CD4-positive, alpha-beta T cell treated with Interleukin-4 for 1 hour (primary cell): ENCODE data around the gene SNED1.

Source experiments
- DNase-seq, 2 donors: peaks; one replicate each; pipeline ENCODE4 v3.0.0-alpha.2; 2020 to 2022

SNED1 gene

DNA sequence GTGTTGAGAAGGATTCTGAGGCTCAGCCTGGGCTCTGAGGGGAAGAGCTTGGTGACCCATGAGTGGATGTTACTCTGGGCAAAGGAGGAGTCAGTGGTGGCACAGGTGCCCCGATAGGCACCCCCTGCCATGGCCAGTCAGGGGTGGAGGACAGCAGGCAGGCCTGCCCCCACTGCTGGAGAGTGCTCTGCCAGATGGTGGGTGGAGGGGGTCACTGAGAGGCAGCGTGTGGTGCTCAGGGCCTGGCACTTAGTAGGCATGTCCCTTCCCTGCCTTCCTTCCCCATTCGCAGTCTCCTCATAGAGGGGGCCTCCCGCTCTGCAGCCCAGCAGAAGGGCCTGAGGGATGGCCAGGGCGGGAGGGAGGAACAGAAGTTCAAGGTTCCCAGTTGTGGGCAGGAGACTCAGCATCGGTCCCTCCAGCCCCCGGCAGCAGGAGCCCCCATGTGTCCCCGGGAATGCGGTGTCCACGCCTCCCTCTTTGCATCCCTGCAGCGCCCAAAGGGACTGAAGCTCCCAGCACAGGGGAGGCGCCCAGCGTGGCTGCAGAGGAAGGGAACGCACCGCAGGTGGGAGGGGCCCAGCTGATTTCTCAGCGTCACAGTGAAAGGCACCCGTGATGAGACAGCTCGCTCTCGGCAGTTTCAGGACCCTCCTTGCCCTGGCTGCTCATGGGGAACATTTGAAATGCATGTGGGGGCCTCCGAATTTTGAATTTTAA is 5.7 kb upstream of the SNED1 start:
- peak in 1 of 2 donors; percentile 11 for DNase-seq

DNA sequence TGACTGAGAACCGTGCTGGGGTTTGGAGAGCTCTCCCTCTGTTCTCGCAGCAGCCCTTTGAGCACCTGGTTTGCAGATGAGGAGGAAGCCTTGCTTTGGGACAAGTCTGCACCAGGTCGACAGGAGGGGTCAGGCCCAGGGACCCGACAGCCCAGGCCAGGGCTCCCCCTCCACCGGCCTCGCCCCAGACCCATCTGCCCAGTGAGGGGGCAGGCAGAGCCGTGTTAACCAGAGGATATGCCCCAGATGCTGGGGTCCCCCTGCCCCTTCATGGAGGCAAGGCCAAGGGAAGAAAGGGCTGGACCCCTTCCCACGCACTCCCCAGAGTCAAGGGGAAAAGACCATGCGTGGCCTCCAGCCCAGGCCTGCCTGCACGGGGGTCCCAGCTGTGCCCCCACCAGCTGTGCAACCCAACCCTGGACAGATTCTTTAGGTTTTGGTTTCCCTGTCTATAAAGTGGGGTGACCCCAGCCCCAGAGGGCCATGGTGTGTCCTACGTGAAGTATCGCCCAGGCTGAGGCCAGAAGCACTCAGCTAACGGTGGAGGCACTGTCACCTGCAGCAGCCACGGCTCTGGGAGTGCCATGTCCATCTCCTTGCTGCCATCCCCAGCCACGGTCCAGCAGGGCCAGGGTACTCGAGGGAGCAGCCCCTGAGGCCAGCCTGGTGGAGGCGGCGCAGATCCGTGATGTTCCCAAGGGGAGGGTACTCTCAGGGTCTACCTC is 4.8 kb upstream of the SNED1 start:
- no peak for DNase-seq

DNA sequence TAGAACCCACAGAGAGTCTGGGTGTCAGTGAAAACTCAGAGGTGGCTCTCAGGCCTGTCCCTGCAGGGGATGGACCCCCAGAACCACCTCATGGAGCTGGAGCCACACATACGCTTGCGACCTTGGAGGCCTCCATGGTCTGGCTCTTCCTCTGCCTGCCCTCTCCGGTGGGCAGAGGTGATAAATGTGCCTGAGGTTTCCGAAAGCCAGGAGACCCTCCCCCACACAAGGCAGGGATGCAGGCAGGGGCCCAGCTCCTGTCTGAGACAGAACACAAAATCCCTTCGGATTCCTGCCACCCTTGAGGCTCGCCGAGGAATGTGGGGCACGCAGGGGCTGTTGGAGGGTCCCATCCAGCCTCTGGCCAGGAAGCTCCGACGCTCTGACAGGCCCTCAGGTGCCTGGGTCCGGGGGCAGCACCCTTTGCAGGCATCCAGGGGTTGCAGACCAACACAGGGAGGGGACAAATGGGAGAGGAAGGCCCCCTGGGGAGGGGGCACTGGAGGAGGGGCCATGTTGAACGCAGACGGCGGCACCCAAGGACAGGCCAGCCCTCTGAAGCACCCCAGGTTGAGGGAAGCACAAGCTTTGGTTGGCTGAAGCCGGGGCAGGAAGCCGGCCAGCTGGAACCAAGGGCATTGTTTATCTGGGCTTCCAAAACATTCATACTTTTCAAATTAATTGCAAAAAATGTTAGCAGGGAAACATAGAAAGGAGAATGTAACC is 4.1 kb upstream of the SNED1 start:
- peak in 1 of 2 donors; percentile 10 for DNase-seq

DNA sequence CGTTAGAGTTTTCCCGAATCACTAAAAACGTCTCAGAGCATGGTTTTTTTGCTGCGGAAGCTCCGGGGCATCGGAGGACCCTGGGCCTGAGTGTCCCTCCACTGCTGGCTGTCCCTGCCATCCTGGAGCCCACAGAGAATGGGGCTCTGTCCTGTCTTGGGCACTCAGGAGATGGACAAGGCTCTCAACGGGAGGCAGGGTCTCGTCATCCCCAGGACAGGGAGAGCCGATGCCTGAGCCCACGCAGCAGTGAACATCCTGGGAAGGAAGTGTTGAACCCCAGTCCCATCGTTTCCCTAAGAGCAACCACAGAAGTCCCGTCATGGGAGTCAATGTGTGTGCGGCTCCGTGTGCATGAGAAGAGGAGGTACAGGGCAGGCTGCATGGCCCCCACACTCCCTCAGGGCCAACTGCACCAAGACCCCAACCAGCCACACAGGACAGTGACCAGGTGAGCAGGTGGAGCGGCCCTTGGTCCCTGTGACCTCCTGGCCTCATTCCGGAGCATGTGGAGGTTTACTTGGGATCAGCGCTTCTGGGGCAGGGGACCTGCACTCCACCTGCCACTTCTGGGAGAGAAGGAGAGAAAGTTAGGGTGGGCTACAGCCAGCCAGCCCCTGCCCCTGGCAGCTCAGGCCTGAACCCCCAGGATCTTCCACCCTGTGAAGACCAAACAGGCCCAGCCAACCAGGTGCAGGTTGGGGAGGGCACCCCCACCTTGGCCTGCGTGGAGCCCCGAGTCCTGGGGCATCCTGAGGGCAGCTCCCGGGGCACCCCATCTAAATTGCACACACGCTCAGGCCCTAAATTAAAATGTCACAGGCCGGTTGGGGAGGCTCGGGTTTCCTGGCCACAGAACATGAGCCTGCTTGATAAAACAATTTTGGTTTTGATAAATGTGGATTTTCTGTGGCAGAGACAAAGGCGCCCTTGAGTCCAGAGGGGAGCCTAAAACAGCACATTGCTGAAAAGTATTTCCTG is 3.1 kb upstream of the SNED1 start:
- DNase-seq, result peak in 1 of 2 donors; percentile 9

DNA sequence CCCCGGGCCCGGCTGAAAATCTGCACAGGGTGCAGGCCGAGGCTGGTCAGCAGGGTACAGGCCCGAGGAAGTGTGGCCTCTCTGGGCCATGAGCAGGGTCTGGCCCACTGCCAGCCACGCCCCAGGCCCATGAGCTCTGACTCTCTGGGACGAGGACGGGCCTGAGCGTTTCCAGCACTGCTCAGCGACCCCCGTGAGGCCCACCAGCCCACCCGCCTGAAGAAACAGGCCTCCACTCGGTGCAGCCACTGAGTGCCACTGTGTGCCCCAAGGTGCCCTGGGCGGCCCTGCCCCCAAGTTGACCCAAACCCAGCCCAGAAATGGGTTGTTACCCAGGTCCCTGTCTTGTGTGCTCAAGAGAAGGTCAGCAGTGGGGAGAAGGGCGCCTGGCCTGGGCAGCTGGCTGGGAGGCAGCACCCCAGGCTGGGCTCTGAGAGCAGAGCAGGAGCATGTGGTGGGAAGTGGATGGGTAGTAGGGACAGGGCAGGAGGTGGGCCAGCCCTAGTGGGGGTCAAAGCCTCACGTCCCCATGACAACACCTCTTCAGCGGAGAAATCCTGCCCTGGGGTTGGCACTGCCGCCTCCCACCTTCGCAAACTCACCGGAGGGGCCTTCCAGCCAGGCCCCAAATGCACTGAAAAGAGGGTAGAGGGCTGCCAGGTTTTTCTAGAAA is 2.1 kb upstream of the SNED1 start:
- peak in 1 of 2 donors; percentile 7 for DNase-seq

DNA sequence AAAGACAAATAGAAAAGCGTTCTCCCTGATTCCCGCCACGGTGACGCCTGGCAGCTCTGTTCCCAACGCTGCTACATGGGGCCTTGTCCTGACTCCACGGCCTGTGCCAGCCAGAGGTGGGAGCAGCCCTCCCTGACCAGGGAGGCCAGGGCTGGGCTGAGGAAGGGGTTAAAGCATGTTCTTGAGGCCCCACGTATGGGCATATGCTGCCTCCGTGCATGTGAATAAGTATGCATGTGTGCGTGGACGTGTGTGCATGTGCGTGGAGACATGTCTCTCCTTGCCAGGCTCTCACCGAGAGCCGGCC is 1.6 kb upstream of the SNED1 start:
- peak in 1 of 2 donors; percentile 10 for DNase-seq

DNA sequence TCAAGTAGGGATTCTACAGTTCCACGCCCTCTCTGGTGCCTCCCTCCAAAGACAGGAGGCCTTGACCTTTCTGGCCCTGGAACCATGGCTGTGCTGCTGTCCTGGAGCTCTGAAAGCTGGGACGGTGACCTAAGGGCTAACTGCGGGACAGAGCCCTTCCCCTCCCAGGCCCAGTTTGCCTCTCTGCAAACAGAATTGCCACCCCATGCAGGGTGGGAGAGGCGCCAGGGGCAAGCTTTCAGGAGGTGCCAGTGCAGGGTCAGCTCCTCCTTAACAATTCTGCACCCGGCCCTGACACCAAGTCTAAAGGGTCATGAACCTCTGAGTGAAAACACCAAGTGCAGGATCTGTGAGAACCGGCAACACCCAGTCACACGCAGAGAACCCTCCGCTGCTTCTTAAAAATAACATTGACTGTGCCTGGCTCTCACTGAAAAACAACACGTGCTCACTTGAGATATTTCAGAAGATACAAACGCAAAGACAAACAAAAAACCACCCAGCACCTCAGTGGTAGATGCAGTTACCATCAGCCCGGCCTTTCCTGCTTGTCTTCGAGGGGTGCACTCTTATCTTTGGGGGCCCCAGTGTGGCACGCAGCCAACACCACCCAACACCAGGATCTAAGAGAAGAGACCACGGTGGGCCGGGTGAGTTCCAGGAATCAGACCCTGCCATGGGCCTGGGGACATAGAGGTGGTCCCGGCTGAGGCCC is 1.1 kb upstream of the SNED1 start:
- peak in 1 of 2 donors; percentile 11 for DNase-seq

DNA sequence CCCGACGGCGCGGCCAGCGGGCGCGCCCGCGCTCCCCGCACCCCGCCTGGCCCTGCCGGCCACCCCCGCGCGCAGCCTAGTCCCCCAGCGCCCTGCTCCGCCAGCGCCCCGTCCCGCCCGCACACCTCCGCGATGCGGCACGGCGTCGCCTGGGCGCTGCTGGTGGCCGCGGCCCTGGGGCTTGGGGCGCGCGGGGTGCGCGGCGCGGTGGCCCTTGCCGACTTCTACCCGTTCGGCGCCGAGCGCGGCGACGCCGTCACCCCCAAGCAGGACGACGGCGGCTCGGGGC is 232 bp downstream of the SNED1 start:
- DNase-seq, result no peak

DNA sequence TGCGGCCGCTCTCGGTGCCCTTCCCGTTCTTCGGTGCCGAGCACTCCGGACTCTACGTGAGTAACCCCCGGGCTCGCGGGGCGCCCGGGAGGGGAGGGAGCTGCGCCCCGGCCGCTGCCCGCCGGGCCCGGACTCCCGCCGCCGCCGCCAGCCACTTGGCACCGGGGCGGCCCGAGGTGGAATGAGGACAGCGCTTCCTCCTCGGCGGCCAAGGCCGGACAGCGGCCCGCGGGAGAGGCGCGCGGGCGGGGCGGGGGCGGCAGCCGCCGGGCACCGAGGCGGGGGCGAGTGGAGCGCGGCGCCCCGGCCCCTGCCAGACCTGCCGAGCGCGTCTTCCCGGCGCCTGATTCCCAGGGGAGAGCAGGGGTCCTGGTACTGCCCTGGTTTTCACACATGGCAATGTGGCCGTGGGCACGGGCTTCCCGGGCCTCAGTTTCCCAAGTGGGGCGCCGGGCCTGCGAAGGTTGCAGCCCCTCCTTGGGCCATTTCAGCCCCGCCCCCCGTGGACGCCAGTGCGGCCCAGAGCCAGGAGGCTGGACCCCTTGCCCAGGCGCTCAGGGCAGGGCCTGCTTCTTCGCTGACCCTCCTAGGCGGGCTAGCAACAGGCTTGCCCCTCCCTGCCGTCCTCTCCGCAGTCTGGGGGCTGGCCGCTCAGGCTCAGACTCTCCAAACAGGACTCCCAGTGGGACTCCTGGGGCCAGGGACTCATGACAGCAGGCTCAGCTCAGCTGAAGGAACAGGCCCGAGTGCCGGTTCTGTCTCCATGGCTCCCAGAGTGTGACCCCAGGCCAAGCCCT is 775 bp downstream of the SNED1 start:
- DNase-seq, result no peak

DNA sequence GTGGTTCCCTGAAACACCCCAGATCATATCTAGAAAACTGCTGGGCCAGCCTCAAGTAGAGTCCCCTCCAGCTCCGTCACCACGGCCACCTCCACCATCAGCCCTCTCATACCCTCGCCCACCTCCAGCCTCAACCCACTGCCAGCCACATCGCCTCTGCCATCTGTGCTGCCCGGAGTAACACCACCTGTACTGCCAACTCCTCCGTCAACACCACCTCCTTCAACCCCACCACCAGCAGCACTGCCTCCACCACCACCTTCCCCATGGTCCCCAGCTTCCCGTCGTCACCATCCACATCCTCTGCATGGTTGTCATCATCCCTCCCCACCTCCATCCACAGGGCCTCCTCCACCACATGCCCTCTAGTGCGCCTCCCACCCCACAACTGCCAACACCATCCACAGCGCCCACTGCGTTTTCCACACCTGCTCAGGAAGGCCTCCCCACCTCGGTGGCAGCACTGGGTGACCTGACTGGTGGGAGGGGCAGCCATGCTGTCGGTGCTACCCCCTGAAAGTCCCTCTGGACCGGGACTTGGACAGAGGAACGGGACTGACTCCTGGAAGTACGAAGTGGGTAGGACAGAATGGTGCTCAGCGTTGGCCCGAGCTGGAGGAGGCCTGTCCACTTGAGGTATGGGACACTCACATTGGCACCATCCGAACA is 1.6 kb downstream of the SNED1 start:
- DNase-seq, result peak in 1 of 2 donors; percentile 10

DNA sequence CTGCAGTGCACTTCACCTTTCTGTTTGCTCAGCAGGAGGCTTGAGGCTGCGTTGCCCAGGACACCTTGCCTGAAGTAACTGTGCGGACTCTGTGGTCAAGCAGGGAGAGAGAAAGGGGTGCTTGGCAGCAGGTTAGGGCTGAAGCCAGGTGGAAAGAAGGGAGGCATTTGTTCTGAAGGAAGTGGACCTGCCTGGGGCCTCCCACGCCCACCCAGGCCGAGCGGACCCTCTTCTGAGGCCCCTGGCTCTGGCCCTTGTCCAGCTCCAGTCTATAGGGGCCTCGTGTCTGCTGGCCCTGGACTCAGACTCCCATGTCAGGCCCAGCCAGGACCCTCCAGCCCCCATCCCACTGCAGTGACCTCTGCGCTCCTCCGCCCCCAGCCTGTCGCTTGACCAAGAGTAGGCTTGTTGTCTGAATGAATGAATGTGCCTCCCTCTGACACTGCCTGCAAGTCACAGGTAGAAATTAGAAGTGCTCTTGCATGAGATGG is 2.5 kb downstream of the SNED1 start:
- DNase-seq, result peak in 1 of 2 donors; percentile 8

DNA sequence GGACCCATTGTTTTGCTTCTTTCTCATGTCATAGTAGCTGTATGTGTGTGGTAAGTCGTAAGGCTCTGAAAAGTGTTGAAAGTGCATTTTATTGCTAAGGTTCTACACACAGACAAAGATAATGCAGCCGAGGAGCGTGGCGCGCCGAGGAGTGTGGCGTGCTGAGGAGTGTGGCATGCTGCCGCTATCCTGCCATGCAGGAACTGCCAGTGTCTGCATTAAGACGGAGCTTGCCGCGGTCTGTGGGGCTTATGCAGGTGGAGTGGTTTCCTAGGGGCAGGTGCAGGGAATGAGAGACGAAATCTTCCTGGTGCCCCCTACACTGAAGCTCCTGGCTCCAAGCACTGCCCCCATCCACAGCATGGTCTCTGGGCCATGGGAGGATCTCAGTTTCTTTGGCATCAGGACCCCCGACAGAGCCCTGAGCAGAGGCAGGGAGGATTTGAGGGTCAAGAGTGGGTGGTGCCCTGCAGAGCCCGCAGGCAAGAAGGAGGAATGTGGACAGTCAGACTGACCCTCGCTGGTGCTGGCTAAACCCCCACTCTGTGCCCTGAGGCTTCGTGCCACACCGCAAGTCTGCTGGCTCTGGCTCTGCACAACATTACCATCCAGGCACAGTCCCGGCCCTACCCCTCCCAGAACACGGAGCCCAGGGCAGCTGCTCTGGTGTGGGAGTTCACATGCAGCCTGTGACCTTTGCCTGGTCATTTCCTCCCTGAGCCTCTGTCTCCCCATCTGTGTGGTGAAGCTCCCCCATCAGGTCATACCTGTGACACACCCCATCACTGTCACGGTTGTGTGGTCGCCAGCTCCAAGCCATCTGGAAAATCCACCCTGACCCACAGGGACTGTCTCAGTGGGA is 3.2 kb downstream of the SNED1 start:
- peak in 1 of 2 donors; percentile 9 for DNase-seq

DNA sequence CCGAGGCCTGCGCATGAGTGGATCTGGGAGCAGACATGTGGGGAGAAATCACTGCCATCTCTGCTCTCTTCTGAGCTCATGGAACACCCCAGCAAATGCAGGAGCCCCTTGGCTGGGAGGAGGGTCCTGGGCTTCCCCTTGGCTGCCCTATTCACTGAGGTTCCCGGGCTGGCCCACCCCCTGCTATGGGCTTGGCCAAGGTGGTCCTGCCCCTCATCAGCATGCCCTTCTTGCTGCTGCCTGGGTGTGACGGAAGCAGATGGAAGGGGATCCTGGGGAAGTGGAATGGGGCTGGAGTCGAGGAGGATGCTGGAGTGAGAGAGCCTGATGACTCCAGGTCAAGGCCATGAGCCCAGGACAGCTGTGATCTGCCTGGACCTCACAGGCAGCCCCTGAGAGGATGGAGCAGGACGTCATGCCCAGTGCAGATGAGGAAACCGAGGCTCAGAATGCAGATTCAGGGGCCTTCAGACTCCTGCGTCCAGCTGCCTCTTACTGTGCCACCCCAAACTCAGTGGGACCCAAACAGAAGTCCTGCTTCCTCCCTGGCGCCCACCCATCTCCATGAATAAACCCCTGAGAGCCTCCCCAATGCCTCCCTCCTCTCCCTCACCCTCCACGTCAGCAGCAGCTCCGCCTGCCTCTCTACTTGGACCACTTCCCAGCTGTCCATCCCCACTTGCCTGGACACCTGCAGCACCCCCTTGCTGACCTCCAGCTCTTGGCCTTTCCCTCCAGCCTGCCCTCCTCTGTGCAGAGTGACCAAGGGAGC is 4.0 kb downstream of the SNED1 start:
- DNase-seq, result peak in 1 of 2 donors; percentile 3

DNA sequence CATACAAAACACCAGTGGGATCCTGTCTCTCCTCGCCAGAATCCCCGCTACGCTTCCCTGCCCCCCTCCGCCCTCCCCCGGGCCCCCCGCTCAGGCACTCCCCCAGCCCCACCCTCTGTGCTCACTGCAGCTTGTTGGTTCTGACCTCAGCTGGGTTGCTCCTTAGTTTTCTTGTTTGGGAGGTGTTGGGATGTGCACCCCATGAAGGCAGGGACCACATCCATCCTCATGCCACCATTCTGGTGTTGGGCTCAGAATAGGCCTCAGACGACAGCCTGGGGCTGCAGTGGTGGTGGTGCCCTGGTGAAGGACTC is 4.6 kb downstream of the SNED1 start:
- no peak for DNase-seq

DNA sequence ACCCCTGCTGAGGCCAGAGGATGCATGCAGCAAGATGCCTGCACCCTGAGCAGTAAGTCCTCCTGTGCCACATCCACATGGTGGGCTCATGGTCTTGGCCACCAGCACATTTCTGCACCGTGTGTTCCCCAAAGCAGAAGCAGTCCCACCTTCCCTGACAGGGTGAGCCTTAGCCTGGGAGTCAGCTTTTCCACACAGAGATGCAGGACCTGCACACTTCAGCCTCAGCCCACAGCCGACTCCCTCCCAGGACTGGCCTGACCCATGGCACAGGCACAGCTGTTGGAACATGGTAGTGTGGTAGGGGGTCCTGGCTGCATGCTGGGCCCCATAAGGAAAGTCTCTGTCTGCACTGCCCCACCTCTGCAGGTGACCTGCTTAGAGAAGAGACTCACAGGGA is 5.0 kb downstream of the SNED1 start:
- no peak for DNase-seq

DNA sequence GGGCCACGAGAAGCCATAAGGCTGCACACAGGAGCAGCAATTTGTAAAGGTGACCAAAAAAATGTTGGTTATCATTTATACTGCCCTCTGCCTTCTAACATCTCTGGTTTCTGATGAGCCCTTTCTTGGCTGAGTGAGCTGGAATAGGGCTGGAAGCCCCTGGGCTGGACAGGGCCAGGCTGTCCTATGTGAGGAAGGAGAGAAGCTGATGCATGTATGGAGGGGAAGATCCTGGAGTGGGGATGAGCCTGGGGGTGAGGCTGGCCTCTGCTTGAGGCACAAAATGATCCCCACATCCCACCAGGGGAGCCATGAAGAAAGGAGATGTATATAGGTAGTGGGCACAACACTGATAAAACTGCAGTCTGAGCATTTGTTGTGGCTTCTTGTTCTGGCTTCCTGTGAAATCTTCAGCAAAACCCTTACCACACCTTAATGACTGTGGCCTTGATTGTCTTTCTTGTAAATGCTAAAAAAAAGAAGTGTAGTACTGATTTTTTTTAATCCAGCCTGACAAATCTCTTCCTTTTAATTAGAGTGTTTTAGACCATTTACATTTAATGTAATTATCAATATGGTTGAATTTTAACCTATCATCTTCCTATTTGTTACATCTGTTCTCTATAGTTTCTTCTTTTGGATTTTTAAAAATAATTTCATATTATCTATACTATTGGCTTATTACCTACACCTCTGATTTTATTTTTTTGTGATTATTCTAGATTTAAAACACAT is 5.6 kb downstream of the SNED1 start:
- no peak for DNase-seq

DNA sequence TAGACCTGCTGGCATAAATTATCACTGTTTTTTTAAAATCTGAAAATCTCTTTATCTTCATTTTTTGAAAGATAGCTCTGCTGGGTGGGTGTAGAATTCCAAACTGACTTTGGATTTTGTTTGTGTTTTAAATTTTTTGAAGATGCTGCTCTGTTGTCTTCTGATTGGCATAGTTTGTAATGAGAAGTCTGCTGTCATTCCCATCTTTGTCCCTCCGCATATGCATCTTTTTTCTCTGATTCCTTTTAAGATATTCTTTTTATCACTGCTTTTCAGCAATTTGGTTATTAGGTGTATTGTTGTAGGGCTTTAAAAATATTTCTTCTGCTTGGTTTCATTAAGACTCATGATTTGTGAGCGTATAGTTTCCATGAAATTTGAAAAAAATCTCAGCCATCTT is 7.2 kb downstream of the SNED1 start:
- DNase-seq, result no peak

DNA sequence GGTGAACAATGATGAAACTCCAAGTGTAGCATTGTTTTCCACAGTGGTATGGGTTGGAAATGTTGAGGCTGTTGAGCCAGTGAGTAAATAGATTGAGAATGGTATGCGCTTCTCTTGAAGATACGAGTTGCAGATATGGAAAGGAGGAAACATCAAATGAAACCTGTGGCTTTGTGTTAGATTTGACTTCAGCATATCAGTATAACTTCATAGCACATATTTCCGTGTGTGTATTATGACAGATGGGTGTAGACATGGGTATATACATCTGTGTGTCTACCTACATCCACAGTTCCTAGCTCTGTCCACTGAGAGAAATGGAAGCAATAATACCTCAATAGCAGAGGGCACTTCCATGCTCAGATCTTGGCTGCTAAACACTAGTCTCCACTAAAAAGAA is 8.0 kb downstream of the SNED1 start:
- no peak for DNase-seq
